ENCODE measurements around the gene SPACA6.

DNA sequence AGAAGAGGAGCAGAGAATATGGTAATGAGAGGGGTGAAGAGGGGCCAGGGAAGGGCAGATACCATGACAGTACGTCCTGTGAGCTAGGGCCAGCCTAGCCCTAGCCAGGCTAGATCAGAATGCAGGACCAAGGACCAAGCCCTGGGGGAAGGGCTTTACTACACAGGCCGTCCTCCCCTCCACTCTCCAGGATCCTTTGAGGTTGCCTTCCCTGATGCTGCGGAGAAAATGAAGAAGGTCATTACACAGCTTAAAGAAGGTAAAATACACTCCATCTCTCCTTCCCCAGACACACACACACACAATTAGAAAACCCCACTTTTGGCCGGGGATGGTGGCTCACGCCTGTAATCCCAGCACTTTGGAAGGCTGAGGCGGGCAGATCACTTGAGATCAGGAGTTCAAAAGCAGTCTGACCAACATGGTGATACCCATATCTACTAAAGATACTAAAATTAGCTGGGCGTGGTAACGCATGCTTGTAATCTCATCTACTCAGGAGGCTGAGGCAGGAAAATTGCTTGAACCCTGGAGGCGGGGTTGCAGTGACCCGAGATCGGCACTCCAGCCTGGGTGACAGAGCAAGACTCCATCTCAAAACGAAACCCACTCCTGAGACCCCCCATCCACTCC, 8.5 kb downstream of the SPACA6 start:
- TF ChIP-seq POLR2A (IDR thresholded peaks at IDR 0.05): no peak
- TF ChIP-seq, protein P1, sequence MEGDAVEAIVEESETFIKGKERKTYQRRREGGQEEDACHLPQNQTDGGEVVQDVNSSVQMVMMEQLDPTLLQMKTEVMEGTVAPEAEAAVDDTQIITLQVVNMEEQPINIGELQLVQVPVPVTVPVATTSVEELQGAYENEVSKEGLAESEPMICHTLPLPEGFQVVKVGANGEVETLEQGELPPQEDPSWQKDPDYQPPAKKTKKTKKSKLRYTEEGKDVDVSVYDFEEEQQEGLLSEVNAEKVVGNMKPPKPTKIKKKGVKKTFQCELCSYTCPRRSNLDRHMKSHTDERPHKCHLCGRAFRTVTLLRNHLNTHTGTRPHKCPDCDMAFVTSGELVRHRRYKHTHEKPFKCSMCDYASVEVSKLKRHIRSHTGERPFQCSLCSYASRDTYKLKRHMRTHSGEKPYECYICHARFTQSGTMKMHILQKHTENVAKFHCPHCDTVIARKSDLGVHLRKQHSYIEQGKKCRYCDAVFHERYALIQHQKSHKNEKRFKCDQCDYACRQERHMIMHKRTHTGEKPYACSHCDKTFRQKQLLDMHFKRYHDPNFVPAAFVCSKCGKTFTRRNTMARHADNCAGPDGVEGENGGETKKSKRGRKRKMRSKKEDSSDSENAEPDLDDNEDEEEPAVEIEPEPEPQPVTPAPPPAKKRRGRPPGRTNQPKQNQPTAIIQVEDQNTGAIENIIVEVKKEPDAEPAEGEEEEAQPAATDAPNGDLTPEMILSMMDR (IDR thresholded peaks at IDR 0.05): no peak
